Prostate gland (tissue), 2 donors: ENCODE results near the gene EIF4A3. TPM values are rescaled to one million over a fixed set of nuclear protein-coding genes. Genes with fewer than 3 reads are reported as not detected.

ENCODE experiments used
- DNase-seq: peaks from one replicate; pipeline ENCODE4 v3.0.0-alpha.2; 2019; ENCODE audit warnings: low spot score
- H3K27ac ChIP-seq, 2 donors: fragments of 200-600 bp; sonication (generic); 2 replicates each; pipeline ENCODE4 v1.5.1; 2017 to 2019
- H3K27me3 ChIP-seq: fragments of 200-600 bp; sonication (generic); replicated peaks from 2 replicates; pipeline ENCODE4 v1.5.1; 2019; ENCODE audit not compliant: insufficient read depth
- H3K36me3 ChIP-seq, 2 donors: fragments of 200-600 bp; sonication (generic); 1 replicate in 1 of 2; 2 replicates in 1 of 2; pipeline versions ENCODE4 v1.5.1 to v1.8.1; 2017 to 2019
- H3K4me1 ChIP-seq: fragments of 200-600 bp; sonication (generic); replicated peaks from 2 replicates; pipeline ENCODE4 v1.5.1; 2019
- H3K4me3 ChIP-seq, 2 donors: fragments of 200-600 bp; sonication (generic); 2 replicates each; pipeline ENCODE4 v1.5.1; 2017 to 2019
- H3K9me3 ChIP-seq: fragments of 200-600 bp; sonication (generic); 2 replicates; pipeline ENCODE4 v1.5.1; 2017
- POLR2A ChIP-seq: fragments of 450-650 bp; IDR thresholded peaks from one replicate; pipeline ENCODE4 v1.6.1; 2016; ENCODE audit warnings: antibody characterized with exemption, mild to moderate bottlenecking
- POLR2AphosphoS5 ChIP-seq: sonication (generic); formaldehyde crosslinking; IDR thresholded peaks from one replicate; pipeline ENCODE4 v1.6.1; 2017; ENCODE audit warnings: antibody characterized with exemption
- WGBS: methylation state at CpG from one replicate; pipeline ENCODE4 v1.1.5; 2018; 5-methylcytosine and 5-hydroxymethylcytosine counted together
- intact Hi-C: fragments of 100-400 bp; cut with DNase I; formaldehyde crosslinking; loops from one replicate; pipeline ENCODE4 v1.14.2; 2022
- total RNA-seq, 2 donors: library from RNA; depleted of rRNA; stranded (reverse); fragments of >200 nt; gene quantifications; one replicate each; pipeline ENCODE4 v1.1.0, GENCODE V29; 2016
- TF ChIP-seq, protein P1 (sequence below), 4 experiments: fragments of 200-600 bp in 2 of 4; fragments of 450-650 bp in 2 of 4; sonication (generic) in 2 of 4; IDR thresholded peaks; 1 replicate in 3 of 4; 2 replicates in 1 of 4; pipeline ENCODE4 v1.5.1; 2016 to 2019; ENCODE audit warnings: antibody characterized with exemption in 4 of 4, mild to moderate bottlenecking in 2 of 4, moderate library complexity in 2 of 4

The EIF4A3 gene
- total RNA-seq, 2 donors from 2014 or later = 69.7 to 72.9 TPM

- H3K36me3 ChIP-seq = no peaks in the 10 kb centered on the region
- no peak overlapping the region for H3K27ac ChIP-seq
- intact Hi-C loops = no loop called here
- no peaks in the 10 kb centered on the region for H3K4me1 ChIP-seq
- no peak for DNase-seq
- TF ChIP-seq POLR2A = no peak
- TF ChIP-seq, protein P1, sequence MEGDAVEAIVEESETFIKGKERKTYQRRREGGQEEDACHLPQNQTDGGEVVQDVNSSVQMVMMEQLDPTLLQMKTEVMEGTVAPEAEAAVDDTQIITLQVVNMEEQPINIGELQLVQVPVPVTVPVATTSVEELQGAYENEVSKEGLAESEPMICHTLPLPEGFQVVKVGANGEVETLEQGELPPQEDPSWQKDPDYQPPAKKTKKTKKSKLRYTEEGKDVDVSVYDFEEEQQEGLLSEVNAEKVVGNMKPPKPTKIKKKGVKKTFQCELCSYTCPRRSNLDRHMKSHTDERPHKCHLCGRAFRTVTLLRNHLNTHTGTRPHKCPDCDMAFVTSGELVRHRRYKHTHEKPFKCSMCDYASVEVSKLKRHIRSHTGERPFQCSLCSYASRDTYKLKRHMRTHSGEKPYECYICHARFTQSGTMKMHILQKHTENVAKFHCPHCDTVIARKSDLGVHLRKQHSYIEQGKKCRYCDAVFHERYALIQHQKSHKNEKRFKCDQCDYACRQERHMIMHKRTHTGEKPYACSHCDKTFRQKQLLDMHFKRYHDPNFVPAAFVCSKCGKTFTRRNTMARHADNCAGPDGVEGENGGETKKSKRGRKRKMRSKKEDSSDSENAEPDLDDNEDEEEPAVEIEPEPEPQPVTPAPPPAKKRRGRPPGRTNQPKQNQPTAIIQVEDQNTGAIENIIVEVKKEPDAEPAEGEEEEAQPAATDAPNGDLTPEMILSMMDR (IDR thresholded peaks at IDR 0.05) = no peak
- TF ChIP-seq POLR2AphosphoS5 = no peak
- H3K9me3 ChIP-seq = no peaks in the 10 kb centered on the region
- no peak overlapping the region for H3K4me3 ChIP-seq
- no peaks in the 10 kb centered on the region for H3K27me3 ChIP-seq
- 88% methylated on average over 20 of the region's 24 CpGs for WGBS
Observed at GRCh38 chr17:80119271-80119791, 27.6 kb downstream of the EIF4A3 start.

- intact Hi-C loops = no loop called here
- Histone ChIP-seq H3K9me3 (no peaks in the 10 kb centered on the region), H3K4me3 (no peak overlapping the region), H3K27ac (no peak overlapping the region), H3K27me3 (no peaks in the 10 kb centered on the region), H3K4me1 (no peaks in the 10 kb centered on the region), H3K36me3 (no peaks in the 10 kb centered on the region)
- TF ChIP-seq POLR2A = no peak
- TF ChIP-seq, protein P1 (IDR thresholded peaks at IDR 0.05) = no peak
- no peak for TF ChIP-seq POLR2AphosphoS5
- DNase-seq = no peak
- 86% methylated on average over 28 of the region's 35 CpGs for WGBS
Observed at GRCh38 chr17:80118601-80119270, 28.2 kb downstream of the EIF4A3 start.

DNA sequence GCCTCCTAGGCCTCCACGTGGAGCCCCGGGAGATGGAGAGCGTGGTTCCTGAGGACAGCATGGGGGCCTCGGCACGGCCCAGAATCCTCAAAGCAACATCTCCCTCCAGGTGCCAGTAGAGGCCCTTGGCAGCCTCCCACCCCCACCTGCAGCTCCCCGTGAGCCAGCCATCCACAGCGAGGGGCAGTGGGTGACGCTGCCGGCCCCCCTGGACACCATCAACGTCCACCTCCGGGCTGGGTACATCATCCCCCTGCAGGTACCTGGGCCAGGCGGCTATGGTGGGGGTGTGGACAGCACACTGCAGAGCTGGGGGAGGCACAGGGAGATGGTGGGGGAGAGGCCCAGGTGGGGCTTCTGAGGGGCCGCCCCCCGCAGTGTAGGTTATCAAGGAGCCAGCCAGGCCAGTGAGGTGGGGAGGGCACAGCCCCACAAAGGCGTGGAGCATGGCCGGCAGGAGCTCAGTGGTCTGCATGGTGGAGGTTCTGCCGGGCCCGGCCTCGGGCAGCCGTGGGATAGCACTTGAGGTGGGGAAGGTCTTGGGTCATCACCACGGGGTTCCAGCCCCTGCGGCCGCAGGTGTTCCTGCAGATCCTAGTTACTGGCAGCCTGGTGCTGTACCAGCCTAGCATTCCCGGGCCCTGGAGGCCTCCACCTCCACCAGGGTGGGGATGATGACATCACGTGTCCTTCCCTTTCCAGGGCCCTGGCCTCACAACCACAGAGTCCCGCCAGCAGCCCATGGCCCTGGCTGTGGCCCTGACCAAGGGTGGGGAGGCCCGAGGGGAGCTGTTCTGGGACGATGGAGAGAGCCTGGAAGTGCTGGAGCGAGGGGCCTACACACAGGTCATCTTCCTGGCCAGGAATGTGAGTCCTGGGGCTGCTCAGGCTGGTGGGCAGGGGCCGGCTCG, 29.2 kb downstream of the EIF4A3 start:
- H3K27me3 ChIP-seq = no peaks in the 10 kb centered on the region
- H3K27ac ChIP-seq = no peak overlapping the region
- TF ChIP-seq POLR2AphosphoS5 (no peak), POLR2A (no peak)
- TF ChIP-seq, protein P1 (IDR thresholded peaks at IDR 0.05) = no peak
- H3K36me3 ChIP-seq = no peaks in the 10 kb centered on the region
- H3K9me3 ChIP-seq = no peaks in the 10 kb centered on the region
- H3K4me1 ChIP-seq = no peaks in the 10 kb centered on the region
- H3K4me3 ChIP-seq = no peak overlapping the region
- no peak for DNase-seq
- WGBS = 92% methylated on average over 30 of the region's 31 CpGs
- intact Hi-C loops = no loop called here

- H3K4me1 ChIP-seq = no peaks in the 10 kb centered on the region
- 93% methylated on average over 13 of the region's 13 CpGs for WGBS
- no peak for DNase-seq
- H3K36me3 ChIP-seq = no peaks in the 10 kb centered on the region
- intact Hi-C loops = no loop called here
- H3K27me3 ChIP-seq = no peaks in the 10 kb centered on the region
- TF ChIP-seq POLR2AphosphoS5 = no peak
- no peak for TF ChIP-seq POLR2A
- TF ChIP-seq, protein P1 (IDR thresholded peaks at IDR 0.05) = no peak
- H3K9me3 ChIP-seq = no peaks in the 10 kb centered on the region
- H3K4me3 ChIP-seq = no peak overlapping the region
- H3K27ac ChIP-seq = no peak overlapping the region
Observed at GRCh38 chr17:80116921-80117380, 30.0 kb downstream of the EIF4A3 start.
